Measurements from ENCODE around the gene LIFR.

GRCh38 chr5:38555354-38556087 is 925 bp downstream of the LIFR start:
- no peak for TF ChIP-seq CEBPB (IDR thresholded peaks at IDR 0.05)
- TF ChIP-seq EP300 (IDR thresholded peaks at IDR 0.05; ENCODE audit: borderline replicate concordance) = no peak
- TF ChIP-seq TEAD4 (IDR thresholded peaks at IDR 0.05) = no peak
- TF ChIP-seq RAD21 (IDR thresholded peaks at IDR 0.05; ENCODE audit: low read depth) = no peak
